H9 (cell line): ENCODE results near the gene KRTAP5-11. TPM values are rescaled to one million over a fixed set of nuclear protein-coding genes. Genes with fewer than 3 reads are reported as not detected.
"Not testable (repeated sequence)": the region's sequence is repeated elsewhere in the genome, so short reads cannot be mapped to it uniquely, and the experiment has no call there.

Experiments used
- DNase-seq: peaks from one replicate; pipeline ENCODE4 v3.0.0-alpha.2; 2017
- H2AFZ ChIP-seq: one replicate; pipeline ENCODE4 v1.6.1; 2013; ENCODE audit warnings: mild to moderate bottlenecking, low read length, control low read depth, moderate library complexity
- H2AK5ac ChIP-seq: 2 replicates; pipeline ENCODE4 v1.6.1; 2013; ENCODE audit warnings: low read length, control low read depth, mixed read lengths; ENCODE audit not compliant: insufficient read length
- H2BK120ac ChIP-seq: one replicate; pipeline ENCODE4 v1.6.1; 2013; ENCODE audit warnings: low read depth, mild to moderate bottlenecking, low read length, control low read depth, inconsistent platforms; ENCODE audit not compliant: poor library complexity, severe bottlenecking
- H2BK12ac ChIP-seq: 2 replicates; pipeline ENCODE4 v1.6.1; 2013; ENCODE audit warnings: low read length, control low read depth, mixed read lengths, low read depth; ENCODE audit not compliant: insufficient read length
- H2BK15ac ChIP-seq: 2 replicates; pipeline ENCODE4 v1.6.1; 2013; ENCODE audit warnings: low read depth, low read length, control low read depth
- H2BK20ac ChIP-seq: one replicate; pipeline ENCODE4 v1.6.1; 2013; ENCODE audit warnings: low read depth, mild to moderate bottlenecking, low read length, control low read depth, inconsistent platforms; ENCODE audit not compliant: poor library complexity, severe bottlenecking
- H2BK5ac ChIP-seq: 2 replicates; pipeline ENCODE4 v1.6.1; 2013; ENCODE audit warnings: low read length, control low read depth, mixed read lengths; ENCODE audit not compliant: insufficient read length
- H3K14ac ChIP-seq: 2 replicates; pipeline ENCODE4 v1.6.1; 2013; ENCODE audit warnings: low read length, control low read depth; ENCODE audit not compliant: insufficient read depth
- H3K18ac ChIP-seq: 2 replicates; pipeline ENCODE4 v1.6.1; 2013; ENCODE audit warnings: low read depth, mild to moderate bottlenecking, mixed read lengths, low read length, control low read depth; ENCODE audit not compliant: insufficient read length
- H3K23ac ChIP-seq: 2 replicates; pipeline ENCODE4 v1.6.1; 2013; ENCODE audit warnings: low read length, control low read depth, mixed read lengths, low read depth; ENCODE audit not compliant: insufficient read length
- H3K23me2 ChIP-seq: 2 replicates; pipeline ENCODE4 v1.6.1; 2013; ENCODE audit warnings: low read depth, mild to moderate bottlenecking, mixed read lengths, low read length, control low read depth; ENCODE audit not compliant: insufficient read length, poor library complexity, severe bottlenecking
- H3K27ac ChIP-seq: 2 replicates; pipeline ENCODE4 v1.5.1; 2013; ENCODE audit warnings: low read length, control low read depth, mixed read lengths, low read depth; ENCODE audit not compliant: insufficient read length
- H3K27me3 ChIP-seq: 2 replicates; pipeline ENCODE4 v1.6.1; 2013; ENCODE audit warnings: low read length, control low read depth, inconsistent platforms; ENCODE audit not compliant: insufficient read depth
- H3K4ac ChIP-seq: 2 replicates; pipeline ENCODE4 v1.6.1; 2013; ENCODE audit warnings: low read depth, mild to moderate bottlenecking, control low read depth, inconsistent platforms, low read length, moderate library complexity
- H3K4me1 ChIP-seq: 2 replicates; pipeline ENCODE4 v1.6.1; 2013; ENCODE audit warnings: low read length, control low read depth, inconsistent platforms; ENCODE audit not compliant: insufficient read depth
- H3K4me2 ChIP-seq: 2 replicates; pipeline ENCODE4 v1.6.1; 2013; ENCODE audit warnings: low read length, control low read depth, mixed read lengths; ENCODE audit not compliant: insufficient read length, insufficient read depth
- H3K56ac ChIP-seq: 2 replicates; pipeline ENCODE4 v1.6.1; 2013; ENCODE audit warnings: low read depth, mild to moderate bottlenecking, mixed read lengths, low read length, control low read depth; ENCODE audit not compliant: insufficient read length
- H3K79me1 ChIP-seq: 2 replicates; pipeline ENCODE4 v1.6.1; 2013; ENCODE audit warnings: low read depth, mild to moderate bottlenecking, moderate library complexity, low read length, control low read depth, inconsistent platforms; ENCODE audit not compliant: insufficient read depth, poor library complexity, severe bottlenecking
- H3K79me2 ChIP-seq: 2 replicates; pipeline ENCODE4 v1.6.1; 2013; ENCODE audit warnings: low read length, control low read depth, inconsistent platforms; ENCODE audit not compliant: insufficient read depth
- H3K9ac ChIP-seq: 2 replicates; pipeline ENCODE4 v1.6.1; 2013; ENCODE audit warnings: low read length, control low read depth, mixed read lengths; ENCODE audit not compliant: insufficient read length; ENCODE audit errors: extremely low read depth
- H3K9me3 ChIP-seq: one replicate; pipeline ENCODE4 v1.6.1; 2013; ENCODE audit warnings: low read depth, low read length, inconsistent platforms; ENCODE audit not compliant: control insufficient read depth
- H3T11ph ChIP-seq: one replicate; pipeline ENCODE4 v1.6.1; 2013; ENCODE audit warnings: mild to moderate bottlenecking, low read length, control low read depth, inconsistent platforms
- H4K20me1 ChIP-seq: one replicate; pipeline ENCODE4 v1.6.1; 2013; ENCODE audit not compliant: control insufficient read depth, insufficient read length, insufficient read depth
- H4K5ac ChIP-seq: 2 replicates; pipeline ENCODE4 v1.6.1; 2013; ENCODE audit warnings: low read depth, mild to moderate bottlenecking, mixed read lengths, low read length, control low read depth; ENCODE audit not compliant: insufficient read length
- H4K8ac ChIP-seq: replicated peaks from 2 replicates; pipeline ENCODE4 v1.6.1; 2013; ENCODE audit warnings: low read length, control low read depth, mixed read lengths, low read depth; ENCODE audit not compliant: insufficient read length
- H4K91ac ChIP-seq: 2 replicates; pipeline ENCODE4 v1.6.1; 2013; ENCODE audit warnings: low read depth, mild to moderate bottlenecking, moderate library complexity, mixed read lengths, low read length, control low read depth; ENCODE audit not compliant: insufficient read length
- H3K27ac Mint-ChIP-seq, 3 experiments: 2 replicates in 2 of 3; 3 replicates in 1 of 3; pipeline ENCODE4 v1.8.0; 2020 to 2021; ENCODE audit warnings: mixed read lengths in 3 of 3, mild to moderate bottlenecking in 1 of 3, moderate library complexity in 1 of 3
- H3K27me3 Mint-ChIP-seq: 2 replicates; pipeline ENCODE4 v1.8.0; 2021; ENCODE audit warnings: low read depth, mild to moderate bottlenecking, moderate library complexity, mixed read lengths
- H3K36me3 Mint-ChIP-seq, 3 experiments: 2 replicates in 2 of 3; 3 replicates in 1 of 3; pipeline ENCODE4 v1.8.0; 2020 to 2021; ENCODE audit warnings: low read depth in 3 of 3, mixed read lengths in 3 of 3; ENCODE audit not compliant: insufficient read depth in 1 of 3
- H3K4me1 Mint-ChIP-seq, 2 experiments: 2 replicates each; pipeline ENCODE4 v1.8.0; 2020; ENCODE audit warnings: mixed read lengths in 2 of 2
- H3K4me3 Mint-ChIP-seq, 2 experiments: 2 replicates in 1 of 2; 3 replicates in 1 of 2; pipeline ENCODE4 v1.8.0; 2020 to 2021; ENCODE audit warnings: mild to moderate bottlenecking in 2 of 2, mixed read lengths in 2 of 2, moderate library complexity in 1 of 2
- H3K9me3 Mint-ChIP-seq, 2 experiments: 2 replicates in 1 of 2; 3 replicates in 1 of 2; pipeline ENCODE4 v1.8.0; 2020; ENCODE audit warnings: mild to moderate bottlenecking in 2 of 2, mixed read lengths in 2 of 2, moderate library complexity in 1 of 2
- WGBS: extraction: QIAGEN DNeasy Blood & Tissue Kit; methylation state at CpG from one replicate; pipeline ENCODE4 v1.1.7; 2013; ENCODE audit warnings: missing lambda C conversion rate, low lambda C conversion rate, mixed read lengths; ENCODE audit not compliant: insufficient read length; ENCODE audit errors: extremely low coverage; 5-methylcytosine and 5-hydroxymethylcytosine counted together
- total RNA-seq: library from RNA; stranded (reverse); gene quantifications from 2 replicates; pipeline ENCODE4 v1.2.1, GENCODE V29; 2021

The KRTAP5-11 gene
- total RNA-seq, 1 experiment from 2014 or later, result not detected

DNA sequence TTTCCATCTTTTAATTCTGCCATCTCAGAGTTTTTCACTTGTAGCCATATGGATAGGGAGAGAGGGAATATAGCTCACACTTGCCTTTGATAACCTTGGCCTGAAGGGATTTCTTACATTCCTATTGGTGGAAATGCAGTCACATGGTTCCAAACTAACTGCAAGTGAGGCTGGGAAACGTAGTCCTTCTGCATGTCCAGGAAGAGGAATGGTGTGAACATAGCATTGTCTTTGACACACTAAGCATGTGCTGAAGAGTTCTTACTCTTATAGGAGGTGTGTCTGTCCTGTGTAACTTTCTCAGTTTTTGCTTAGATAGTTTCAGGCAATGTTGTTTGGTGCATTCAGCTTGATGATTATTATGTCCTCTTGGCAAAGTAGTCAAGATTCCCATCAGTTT is 47.4 kb upstream of the KRTAP5-11 start:
- not testable (repeated sequence) for H4K20me1 ChIP-seq, H2BK120ac ChIP-seq, H3K4me1 Mint-ChIP-seq, H2AK5ac ChIP-seq, H3K79me1 ChIP-seq, H2BK20ac ChIP-seq, DNase-seq, H3K4ac ChIP-seq, H3K4me2 ChIP-seq, H3K23ac ChIP-seq, H4K5ac ChIP-seq, H3K79me2 ChIP-seq, H3K27ac ChIP-seq, H2AFZ ChIP-seq, H4K91ac ChIP-seq, H3K9me3 ChIP-seq, H3T11ph ChIP-seq, H3K27me3 ChIP-seq, H3K9ac ChIP-seq, H3K18ac ChIP-seq, H3K27me3 Mint-ChIP-seq, H3K4me3 Mint-ChIP-seq, H3K9me3 Mint-ChIP-seq, H3K4me1 ChIP-seq, H2BK5ac ChIP-seq, H4K8ac ChIP-seq, H3K27ac Mint-ChIP-seq, H3K23me2 ChIP-seq, H2BK15ac ChIP-seq, H2BK12ac ChIP-seq, H3K14ac ChIP-seq, H3K36me3 Mint-ChIP-seq, H3K56ac ChIP-seq
- WGBS, result no CpG with 5 or more reads among the region's 1 CpG

DNA sequence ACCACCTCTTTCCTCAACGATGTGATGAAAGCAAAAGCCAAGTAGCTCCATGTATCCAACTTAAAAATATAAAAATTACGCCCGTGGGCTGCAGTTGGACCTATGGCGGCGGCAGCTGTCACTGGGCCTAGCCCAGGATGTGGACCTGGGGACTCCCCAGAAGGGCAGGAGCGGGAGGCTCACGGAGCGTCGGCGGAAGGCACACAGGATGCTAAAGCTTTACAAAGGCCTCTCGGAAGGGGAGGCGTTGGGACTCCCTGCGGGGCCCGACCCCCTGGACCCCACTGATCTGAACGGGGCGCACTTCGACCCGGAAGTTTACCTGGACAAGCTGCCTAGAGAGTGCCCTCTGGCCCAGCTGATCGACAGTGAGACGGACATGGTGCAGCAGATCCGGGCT is 46.3 kb upstream of the KRTAP5-11 start:
- H3K9me3 Mint-ChIP-seq, H3K4me1 Mint-ChIP-seq, H2BK15ac ChIP-seq, H3K9ac ChIP-seq, H2BK5ac ChIP-seq, H4K5ac ChIP-seq, H3K4ac ChIP-seq, H4K8ac ChIP-seq, H3K9me3 ChIP-seq, H3K4me2 ChIP-seq, H3K27ac ChIP-seq, H3K4me1 ChIP-seq, H3K27me3 Mint-ChIP-seq, H3K4me3 Mint-ChIP-seq, H3K79me2 ChIP-seq, H2BK12ac ChIP-seq, H3K27ac Mint-ChIP-seq, H2AFZ ChIP-seq, H3T11ph ChIP-seq, H3K18ac ChIP-seq, DNase-seq, H2BK20ac ChIP-seq, H3K79me1 ChIP-seq, H3K23ac ChIP-seq, H2BK120ac ChIP-seq, H2AK5ac ChIP-seq, H3K36me3 Mint-ChIP-seq, H3K23me2 ChIP-seq, H3K56ac ChIP-seq, H3K14ac ChIP-seq, H4K91ac ChIP-seq, H4K20me1 ChIP-seq, H3K27me3 ChIP-seq: not testable (repeated sequence)
- no CpG with 5 or more reads among the region's 21 CpGs for WGBS
